ENCODE results near the gene TMEM272.

Gene TMEM272

GRCh38 chr13:51844862-51845573, at the start of gene TMEM272:
Gene TMEM272 (minus strand): TSS chr13:51845177. CDS start chr13:51838530, 6,647 bp downstream.
- peak; percentile 31 for DNase-seq

DNA sequence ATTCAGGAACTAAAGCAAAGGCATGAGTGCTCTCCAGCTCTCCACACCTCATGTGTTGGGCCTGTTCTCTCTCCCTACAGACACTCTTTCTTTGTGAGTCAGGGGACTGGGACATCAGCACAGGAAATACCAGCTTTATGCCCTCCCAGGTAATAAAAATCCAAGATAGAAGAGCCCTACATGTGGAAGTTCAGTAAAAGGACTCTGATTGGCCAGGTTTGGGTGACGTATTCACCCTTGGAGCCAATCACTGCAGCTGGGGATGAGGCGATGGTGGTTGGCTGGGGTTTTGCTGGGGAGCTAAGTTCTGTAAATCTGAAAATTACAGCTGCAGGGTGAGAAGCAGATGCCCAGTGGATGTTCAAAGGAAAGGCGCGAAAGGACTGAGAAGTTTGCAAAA, 49.3 kb upstream of the TMEM272 start:
- DNase-seq: no peak

DNA sequence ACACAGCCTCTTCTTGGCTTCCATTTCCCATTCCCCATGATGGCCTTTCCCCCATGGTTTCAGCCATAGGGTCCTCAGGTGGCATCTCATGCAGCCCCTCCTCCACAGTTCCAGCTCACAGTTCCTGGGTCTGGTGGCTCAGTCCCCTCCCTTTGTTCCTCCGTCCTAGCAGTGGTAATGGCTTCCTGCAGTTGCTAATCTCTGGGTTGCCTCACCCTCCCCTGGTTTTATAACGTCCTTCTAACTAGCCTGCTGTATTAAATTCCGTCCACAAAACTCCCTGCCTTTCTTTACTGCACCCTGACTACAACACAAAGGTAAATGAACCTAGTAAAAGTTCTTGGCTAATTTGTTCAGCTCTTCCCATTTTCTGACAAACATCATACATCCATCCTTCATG, 47.7 kb upstream of the TMEM272 start:
- no peak for DNase-seq

DNA sequence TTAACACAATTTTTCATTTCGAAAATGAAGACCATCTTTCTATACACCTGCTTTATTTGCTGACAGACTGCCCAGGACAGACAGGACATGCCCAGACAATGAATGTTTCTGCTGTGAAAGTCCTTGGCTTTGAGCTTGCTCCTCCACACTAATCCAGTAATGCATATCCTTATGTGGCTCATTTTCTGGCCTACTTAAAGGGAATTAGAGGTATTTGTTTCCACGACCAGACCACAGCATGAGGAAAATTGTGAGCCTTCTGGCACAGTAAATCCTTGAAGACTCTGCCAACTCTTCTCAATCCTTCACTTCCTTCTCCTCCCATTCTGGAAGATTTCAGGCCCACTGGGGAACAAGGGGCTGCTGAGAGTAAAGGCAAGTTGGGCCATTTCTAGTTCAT, 42.5 kb upstream of the TMEM272 start:
- DNase-seq: no peak

- DNase-seq: no peak
Measured at GRCh38 chr13:51885651-51886050, 40.7 kb upstream of the TMEM272 start.

DNA sequence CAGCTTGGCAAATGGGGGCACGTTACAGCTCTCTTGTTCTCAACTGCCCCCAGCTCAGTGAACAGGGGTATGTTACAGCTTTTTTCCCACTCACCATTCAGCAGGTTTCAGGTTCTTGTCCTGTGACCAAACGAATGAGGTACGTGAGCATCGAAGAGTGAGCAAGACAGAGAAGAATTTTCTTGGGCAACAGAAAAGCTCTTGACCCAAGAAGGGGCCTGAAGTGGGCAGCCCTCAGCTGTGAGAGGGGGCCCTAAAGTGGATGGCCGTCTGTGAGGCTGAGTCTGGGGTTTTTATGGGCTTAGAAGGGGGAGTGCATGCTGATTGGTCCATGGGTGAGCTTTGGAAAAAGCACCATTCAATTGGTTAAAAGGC, 38.2 kb upstream of the TMEM272 start:
- no peak for DNase-seq

- DNase-seq: no peak
Measured at GRCh38 chr13:51882570-51883225, 37.7 kb upstream of the TMEM272 start.

- DNase-seq: no peak
Measured at GRCh38 chr13:51881296-51881695, 36.3 kb upstream of the TMEM272 start.

DNA sequence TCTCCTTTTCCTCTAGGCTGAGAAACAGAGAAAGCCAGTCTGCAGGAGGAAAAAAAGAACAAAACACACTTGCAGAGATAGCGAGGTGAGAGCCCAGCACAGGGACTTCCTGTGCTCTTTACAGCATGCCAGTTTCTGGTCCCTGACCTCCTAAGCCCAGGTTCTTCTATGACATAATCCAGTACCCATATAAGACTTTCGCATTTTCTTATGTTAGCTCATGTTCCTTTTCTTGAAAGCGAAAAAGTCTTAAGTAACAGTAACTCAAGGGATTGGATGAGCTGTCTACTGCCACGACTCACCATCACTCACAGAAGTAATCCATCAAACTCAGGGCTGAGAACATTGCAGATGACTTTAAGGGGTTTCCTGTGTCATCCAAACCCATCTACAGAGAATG, 34.2 kb upstream of the TMEM272 start:
- DNase-seq: no peak

GRCh38 chr13:51874651-51875050, 29.7 kb upstream of the TMEM272 start:
- no peak for DNase-seq

DNA sequence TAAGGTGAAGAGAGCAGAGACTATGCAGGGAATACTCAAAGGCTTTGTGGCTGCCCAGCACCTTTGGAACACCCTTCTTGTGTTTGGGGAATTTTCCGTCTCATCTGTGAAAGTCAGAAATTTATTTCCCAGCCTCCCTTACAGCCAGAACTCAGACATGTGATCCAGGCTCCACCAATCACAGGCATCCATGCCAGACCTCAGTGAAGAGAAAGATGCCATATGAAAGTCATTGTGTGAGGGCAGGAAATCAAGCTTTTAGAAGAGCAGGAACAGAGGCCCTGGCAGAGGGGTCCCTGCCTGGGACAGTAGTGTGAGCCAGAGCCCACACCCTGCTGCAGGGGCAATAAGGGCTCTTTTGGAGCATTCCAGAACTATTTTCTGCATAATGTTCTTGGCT, 28.9 kb upstream of the TMEM272 start:
- DNase-seq: no peak

GRCh38 chr13:51873117-51873798, 28.3 kb upstream of the TMEM272 start:
- DNase-seq: no peak

GRCh38 chr13:51870616-51871015, 25.6 kb upstream of the TMEM272 start:
- no peak for DNase-seq

- DNase-seq: no peak
Measured at GRCh38 chr13:51869916-51870315, 24.9 kb upstream of the TMEM272 start.

- DNase-seq: no peak
Measured at GRCh38 chr13:51867062-51867461, 22.1 kb upstream of the TMEM272 start.

DNA sequence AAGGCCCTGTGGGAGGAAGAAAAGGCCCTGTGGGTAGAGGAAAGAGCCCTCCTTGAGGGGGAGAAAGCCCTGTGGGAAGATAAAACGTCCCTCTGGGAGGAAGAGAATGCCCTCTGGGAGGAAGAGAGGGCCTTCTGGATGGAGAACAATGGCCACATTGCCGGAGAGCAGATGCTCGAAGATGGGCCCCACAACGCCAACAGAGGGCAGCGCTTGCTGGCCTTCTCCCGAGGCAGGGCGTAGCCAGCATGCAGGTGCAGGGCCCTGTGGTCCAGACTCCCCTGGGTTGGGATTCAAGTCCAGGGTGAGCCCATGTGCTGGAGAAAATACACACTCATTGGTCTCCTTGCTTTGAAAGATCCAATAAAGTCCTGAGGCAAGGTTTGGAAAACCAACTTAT, 20.9 kb upstream of the TMEM272 start:
- DNase-seq: no peak

GRCh38 chr13:51862957-51863356, 18.0 kb upstream of the TMEM272 start:
- DNase-seq: no peak

DNA sequence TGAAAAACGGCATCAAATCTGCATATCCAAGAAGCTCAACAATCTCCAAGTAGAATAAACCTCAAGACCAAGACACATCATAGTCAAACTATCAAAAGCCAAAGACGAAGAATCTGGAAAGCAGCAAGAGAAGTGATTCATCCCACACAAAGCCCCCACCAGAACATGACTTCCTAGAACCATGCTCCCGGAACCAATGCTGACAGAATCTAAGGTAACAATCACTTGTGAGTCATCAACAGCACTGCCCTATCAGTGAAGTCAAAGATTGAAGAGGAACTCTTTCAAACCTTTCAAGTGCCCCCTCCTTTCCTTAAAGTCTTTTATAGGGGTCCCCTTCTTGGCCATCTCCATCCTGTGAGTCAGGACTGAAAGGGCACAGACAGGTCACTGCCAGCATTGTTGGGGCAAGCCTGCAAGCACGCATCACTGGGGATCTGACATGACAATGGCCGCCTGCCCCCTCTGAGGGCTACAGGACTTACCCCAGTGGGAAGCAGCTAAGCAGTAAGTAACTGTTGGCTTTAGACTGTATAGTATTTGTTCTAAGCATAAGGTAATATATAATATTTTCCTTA, 16.8 kb upstream of the TMEM272 start, which contains the start of gene CCDC70:
Gene CCDC70 (plus strand): TSS at position 247 of the 578 bp plus-strand sequence. CDS start 3,443 bp downstream, outside the sequence.
- DNase-seq: no peak

DNA sequence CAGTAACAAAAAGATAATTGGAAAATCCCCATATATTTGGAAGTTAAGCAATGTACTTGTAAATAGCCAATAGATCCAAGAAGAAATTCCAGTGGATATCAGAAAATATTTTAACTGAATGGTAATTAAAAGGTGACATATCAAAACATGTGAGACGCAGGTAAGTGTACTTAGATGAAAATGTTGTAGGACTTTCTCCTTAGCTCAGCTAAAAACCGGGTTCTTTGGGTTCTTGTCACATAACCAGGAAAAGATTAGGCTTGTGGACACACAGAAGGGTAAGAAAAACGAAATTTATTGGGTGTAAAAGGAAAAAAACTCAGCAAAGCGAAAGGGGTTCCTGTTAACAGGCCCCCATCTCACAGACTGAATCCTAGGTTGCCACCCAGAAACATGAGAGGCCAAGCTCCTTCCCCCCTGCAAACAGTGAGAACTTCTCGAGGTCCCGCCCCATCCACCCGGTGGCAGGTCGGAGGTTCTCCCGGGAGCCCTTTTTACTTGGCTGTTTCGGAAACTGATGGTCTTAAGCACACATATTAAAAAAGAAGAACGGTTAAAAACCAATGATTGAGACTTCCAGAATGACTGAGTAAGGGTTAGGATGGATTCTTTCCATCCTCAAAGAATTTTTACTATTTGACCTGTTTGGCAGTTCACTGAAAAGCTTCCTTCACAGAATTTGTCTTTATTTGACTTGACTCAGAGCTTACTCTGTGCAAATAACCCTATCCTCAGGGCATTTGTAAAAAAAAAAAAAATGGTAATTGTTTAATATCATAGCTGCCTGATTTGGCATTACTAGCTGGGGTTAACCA, 13.7 kb upstream of the TMEM272 start:
- DNase-seq: no peak

- DNase-seq: no peak
Measured at GRCh38 chr13:51856998-51857397, 12.0 kb upstream of the TMEM272 start.

- no peak for DNase-seq
Measured at GRCh38 chr13:51856027-51856736, 11.2 kb upstream of the TMEM272 start.

All from CD4-positive, alpha-beta T cell treated with Interferon gamma for 1 hour (primary cell).